K562 (cell line): ENCODE measurements around the gene IL17RC. TPM values are rescaled to one million over a fixed set of nuclear protein-coding genes. Genes with fewer than 3 reads are reported as not detected.

Experiments used
- ATAC-seq: fragments of 200-7000 bp; cut with Tn5 transposase; 3 replicates; pipeline ENCODE4 v1.9.1; 2020; ENCODE audit warnings: moderate library complexity
- BruUV-seq: library from RNA; stranded (reverse); fragments of 400-500 nt; replicated peaks from 2 replicates; lab custom pipeline; 2021; lab: Mats Ljungman, UMichigan
- CTCF ChIA-PET: fragments of 300-600 bp; formaldehyde crosslinking; extraction: SDS; loops from one replicate; lab custom pipeline; 2021; ENCODE audit warnings: low intra/inter-chr PET ratio; lab: Yijun Ruan, JAX
- POLR2A ChIA-PET: fragments of 300-600, 350-650 bp; sonication (Branson Sonifier 250); formaldehyde crosslinking; extraction: SDS; loops from one replicate; lab custom pipeline; 2021; ENCODE audit warnings: antibody characterized with exemption, inconsistent platforms; lab: Yijun Ruan, JAX
- DNase-seq, 4 experiments: peaks; one replicate each; pipeline versions ENCODE4 v3.0.0 to v3.0.0-alpha.2; 2011 to 2018; ENCODE audit warnings: low spot score in 3 of 4, mixed read lengths in 3 of 4; ENCODE audit errors: extremely low read depth in 1 of 4
- FAIRE-seq: peaks from 2 replicates; lab custom pipeline; 2011; peaks lifted over from hg19 to GRCh38; lab: Jason Lieb, UNC
- H2AFZ ChIP-seq: 2 replicates; pipeline ENCODE4 v1.6.0; 2011; ENCODE audit warnings: low read depth, low read length, control low read depth, inconsistent platforms
- H3K27ac ChIP-seq: fragments of 200-600 bp; 3 replicates; pipeline ENCODE4 v1.8.0; 2011; ENCODE audit warnings: low read depth, mild to moderate bottlenecking, control low read depth, inconsistent platforms, low read length, moderate library complexity, mixed read lengths; ENCODE audit errors: extremely low read depth
- H3K27me3 ChIP-seq, 2 experiments: fragments of 300-600 bp in 1 of 2; 2 replicates in 1 of 2; 3 replicates in 1 of 2; pipeline versions ENCODE4 v1.6.0 to v1.8.0; 2011; ENCODE audit warnings: inconsistent platforms in 2 of 2, low read length in 2 of 2, mild to moderate bottlenecking in 1 of 2, mixed read lengths in 1 of 2, moderate library complexity in 1 of 2; ENCODE audit not compliant: control insufficient read depth in 2 of 2, insufficient read depth in 2 of 2
- H3K36me3 ChIP-seq: fragments of 300-600 bp; 3 replicates; pipeline ENCODE4 v1.8.0; 2011; ENCODE audit warnings: mild to moderate bottlenecking, low read length, inconsistent platforms; ENCODE audit not compliant: control insufficient read depth, insufficient read depth
- H3K4me1 ChIP-seq, 2 experiments: fragments of 200-600 bp in 1 of 2; replicated peaks in 1 of 2; 2 replicates in 1 of 2; 3 replicates in 1 of 2; pipeline versions ENCODE4 v1.5.1 to v1.8.0; 2011; ENCODE audit warnings: inconsistent platforms in 2 of 2, low read length in 2 of 2, mild to moderate bottlenecking in 1 of 2, mixed read lengths in 1 of 2, moderate library complexity in 1 of 2; ENCODE audit not compliant: control insufficient read depth in 2 of 2, insufficient read depth in 2 of 2
- H3K4me2 ChIP-seq: 2 replicates; pipeline ENCODE4 v1.6.1; 2011; ENCODE audit warnings: low read length, control low read depth, inconsistent platforms, mixed read lengths; ENCODE audit not compliant: insufficient read depth
- H3K4me3 ChIP-seq: fragments of 200-600 bp; sonication (generic), shearing (Covaris generic); 2 replicates; pipeline ENCODE4 v1.5.1; 2016; ENCODE audit warnings: control low read depth, inconsistent platforms
- H3K79me2 ChIP-seq: fragments of 200-600 bp; 3 replicates; pipeline ENCODE4 v1.8.0; 2011; ENCODE audit warnings: low read length, inconsistent platforms; ENCODE audit not compliant: control insufficient read depth, insufficient read depth
- H3K9ac ChIP-seq, 2 experiments: 2 replicates each; pipeline versions ENCODE4 v1.6.0 to v1.6.1; 2011; ENCODE audit warnings: low read depth in 2 of 2, low read length in 2 of 2, control low read depth in 1 of 2, inconsistent platforms in 1 of 2, mild to moderate bottlenecking in 1 of 2, mixed read lengths in 1 of 2; ENCODE audit not compliant: insufficient read depth in 1 of 2
- H3K9me1 ChIP-seq: one replicate; pipeline ENCODE4 v1.6.0; 2011; ENCODE audit warnings: inconsistent platforms, mild to moderate bottlenecking, low read length, moderate library complexity; ENCODE audit not compliant: control insufficient read depth, insufficient read depth
- H3K9me3 ChIP-seq: replicated peaks from 2 replicates; pipeline ENCODE4 v1.5.1; 2011; ENCODE audit warnings: low read depth, low read length, inconsistent platforms; ENCODE audit not compliant: control insufficient read depth, insufficient read depth
- H4K20me1 ChIP-seq: replicated peaks from 2 replicates; pipeline ENCODE4 v1.6.1; 2011; ENCODE audit warnings: low read length, inconsistent platforms, mixed read lengths; ENCODE audit not compliant: control insufficient read depth, insufficient read depth
- CBX1 ChIP-seq: sonication (generic); IDR thresholded peaks from 2 replicates; pipeline ENCODE4 v1.6.1; 2016; ENCODE audit warnings: antibody characterized with exemption, low read depth, mild to moderate bottlenecking
- CREB1 ChIP-seq, 2 experiments: sonication (generic) in 1 of 2; formaldehyde crosslinking in 1 of 2; IDR thresholded peaks; 2 replicates each; pipeline versions ENCODE4 v1.6.1 to v1.8.0; 2012 to 2022; ENCODE audit warnings: inconsistent platforms in 1 of 2, mild to moderate bottlenecking in 1 of 2, missing genetic modification reagents in 1 of 2, moderate library complexity in 1 of 2
- E2F8 ChIP-seq: fragments of 450-650 bp; IDR thresholded peaks from 2 replicates; pipeline ENCODE4 v1.7.1; 2018; ENCODE audit warnings: mild to moderate bottlenecking, low read depth; ENCODE audit not compliant: partially characterized antibody
- EP300 ChIP-seq: IDR thresholded peaks from 2 replicates; pipeline ENCODE4 v1.6.1; 2012; ENCODE audit warnings: low read length, improper control_type of control experiment
- FOXP1 ChIP-seq: sonication (generic); formaldehyde crosslinking; IDR thresholded peaks from 2 replicates; pipeline ENCODE4 v1.8.0; 2022; ENCODE audit warnings: mild to moderate bottlenecking, missing genetic modification reagents
- GABPB1 ChIP-seq: sonication (generic); formaldehyde crosslinking; IDR thresholded peaks from 2 replicates; pipeline ENCODE4 v1.8.0; 2022; ENCODE audit warnings: mild to moderate bottlenecking, missing genetic modification reagents
- HDAC1 ChIP-seq, 2 experiments: fragments of 450-650 bp; IDR thresholded peaks; 2 replicates each; pipeline ENCODE4 v1.6.1; 2016 to 2017; ENCODE audit warnings: inconsistent platforms in 1 of 2, mild to moderate bottlenecking in 1 of 2, moderate library complexity in 1 of 2
- MAFG ChIP-seq: fragments of 450-650 bp; conservative IDR thresholded peaks from 2 replicates; pipeline ENCODE4 v1.6.1; 2016; ENCODE audit warnings: missing genetic modification characterization, missing compliant biosample characterization
- MAZ ChIP-seq, 2 experiments: fragments of 450-650 bp in 1 of 2; sonication (generic) in 1 of 2; formaldehyde crosslinking; IDR thresholded peaks in 1 of 2; conservative IDR thresholded peaks in 1 of 2; 2 replicates each; pipeline versions ENCODE4 v1.4.0 to v1.5.0; 2020; ENCODE audit warnings: mild to moderate bottlenecking in 1 of 2, missing genetic modification reagents in 1 of 2
- NEUROD1 ChIP-seq: fragments of 150-350 bp; IDR thresholded peaks from 2 replicates; pipeline ENCODE4 v1.6.1; 2014; ENCODE audit warnings: borderline replicate concordance, low read length, low read depth; ENCODE audit not compliant: partially characterized antibody
- NRF1 ChIP-seq, 2 experiments: fragments of 450-650 bp; IDR thresholded peaks in 1 of 2; conservative IDR thresholded peaks in 1 of 2; 2 replicates each; pipeline ENCODE4 v1.6.1; 2014; ENCODE audit warnings: mild to moderate bottlenecking in 2 of 2
- PHF8 ChIP-seq: fragments of 200-600 bp; sonication (generic); IDR thresholded peaks from 2 replicates; pipeline ENCODE4 v1.6.1; 2012; ENCODE audit warnings: mixed run types, mild to moderate bottlenecking, inconsistent platforms, low read length, moderate library complexity, borderline replicate concordance
- TEAD2 ChIP-seq: fragments of 450-650 bp; IDR thresholded peaks from 2 replicates; pipeline ENCODE4 v1.6.1; 2016; ENCODE audit warnings: missing genetic modification characterization, control low read depth, missing compliant biosample characterization
- TGIF2 ChIP-seq: sonication (generic); formaldehyde crosslinking; IDR thresholded peaks from 2 replicates; pipeline ENCODE4 v1.8.1; 2022; ENCODE audit warnings: mild to moderate bottlenecking, missing genetic modification reagents, moderate library complexity
- YBX1 ChIP-seq: fragments of 450-650 bp; IDR thresholded peaks from 2 replicates; pipeline ENCODE4 v1.7.1; 2016; ENCODE audit warnings: mild to moderate bottlenecking
- ZKSCAN1 ChIP-seq: fragments of 150-350 bp; IDR thresholded peaks from 2 replicates; pipeline ENCODE4 v1.6.1; 2016; ENCODE audit warnings: low read depth, low read length
- ZNF175 ChIP-seq: fragments of 200-800 bp; sonication (Bioruptor generic); IDR thresholded peaks from 2 replicates; pipeline ENCODE4 v1.6.1; 2016; ENCODE audit warnings: low read depth, mild to moderate bottlenecking, missing genetic modification characterization, missing compliant biosample characterization
- ZNF197 ChIP-seq: fragments of 200-800 bp; sonication (Bioruptor generic); IDR thresholded peaks from 2 replicates; pipeline ENCODE4 v1.6.1; 2016; ENCODE audit warnings: low read depth, missing genetic modification characterization, missing compliant biosample characterization
- WGBS: fragments of 100-300 bp; shearing (Covaris generic); methylation state at CpG from one replicate; pipeline ENCODE4 v1.1.6; 2016; ENCODE audit warnings: low coverage, mixed read lengths; ENCODE audit not compliant: insufficient coverage; ENCODE audit errors: missing lambda C conversion rate; 5-methylcytosine and 5-hydroxymethylcytosine counted together
- in situ Hi-C: fragments of 300-500 bp; cut with MboI; formaldehyde crosslinking; loops from 4 replicates; pipeline ENCODE4 v1.15.0; 2018; ENCODE audit warnings: inconsistent platforms, mixed read lengths
- intact Hi-C: fragments of 100-400 bp; cut with micrococcal nuclease; formaldehyde crosslinking; loops from 2 replicates; pipeline ENCODE4 v1.14.2; 2022
- polyA plus RNA-seq, 8 experiments: library from polyadenylated mRNA; depleted of rRNA in 4 of 8; stranded (reverse) in 5 of 8; unstranded in 3 of 8; fragments of >200 nt; fragmentation: Nextera tagmentation in 2 of 8; fragmentation: Illumina TruSeq in 1 of 8; extraction: Ambion mirVana in 2 of 8; extraction: Trizol in 1 of 8; gene quantifications; 2 replicates each; pipeline versions ENCODE4 v1.2.1 to v1.2.3, GENCODE V29; 2011 to 2014; ENCODE audit warnings: inconsistent platforms in 1 of 8, missing spikeins in 1 of 8
- total RNA-seq, 7 experiments: library from RNA; depleted of rRNA in 6 of 7; stranded (reverse); fragments of >200 nt in 6 of 7; fragmentation: Illumina TruSeq in 2 of 7; extraction: Trizol in 2 of 7; gene quantifications; 2 replicates each; pipeline versions ENCODE4 v1.2.1 to v1.2.3, GENCODE V29; 2011 to 2021; ENCODE audit warnings: low replicate concordance in 1 of 7

Gene IL17RC
- total and polyA plus RNA-seq, 9 of the 15 experiments (the other 6 are each of a cell fraction or from before 2014, with no cell fraction given), result 0.15 to 11.4 (median 7.1) TPM; not detected in 1

GRCh38 chr3:9897408-9898372 lies 19.2 kb upstream of the IL17RC start:
- ChIA-PET CTCF (no interaction called here), POLR2A (interaction anchor here (0.9 to 1.7 kb wide), 4 partner anchors 10 to 34 kb away, joined by 3 to 9 read pairs (median 4); no protein-coding TSS in a partner anchor)
- peak overlapping the region; percentile 46 for H3K4me2 ChIP-seq
- peaks cover 7% of the 10 kb centered on the region for H3K9me1 ChIP-seq
- WGBS, result 15% methylated on average over 4 of the region's 4 CpGs
- H3K27me3 ChIP-seq, result no peaks in the 10 kb centered on the region
- intact Hi-C loops, result no loop called here
- FAIRE-seq (peak; percentile 91), ATAC-seq (peak; percentile 84), DNase-seq (peak; percentile 49 to 90 (median 66))
- in situ Hi-C loops, result no loop called here
- no peaks in the 10 kb centered on the region for H3K9me3 ChIP-seq
- H3K79me2 ChIP-seq, result peaks cover 14% of the 10 kb centered on the region
- H3K4me1 ChIP-seq, result peaks cover 30 to 38% of the 10 kb centered on the region in 2 experiments
- no peaks in the 10 kb centered on the region for H4K20me1 ChIP-seq
- H3K9ac ChIP-seq, result peak overlapping the region in 1 of 2 experiments; percentile 40; a peak in 3 of 4 replicates
- no peak overlapping the region for H3K4me3 ChIP-seq
- peak overlapping the region; percentile 74 for H3K27ac ChIP-seq
- peaks cover 21% of the 10 kb centered on the region for H3K36me3 ChIP-seq
- H2AFZ ChIP-seq, result peak overlapping the region; percentile 87
- no TSS peak for BruUV-seq
- TF ChIP-seq YBX1 (no peak), PHF8 (peak; percentile 20; the same call in 1 of the 2 replicates), NRF1 (conservative IDR thresholded peaks at IDR 0.05 in 1 of 2, IDR thresholded peaks at IDR 0.05 in 1 of 2) (peak; percentile 90 to 91), EP300 (peak; percentile 42; the same call in 1 of the 2 replicates), CBX1 (0 out of 2 replicates have a peak, but pooled peaks have one; percentile 41), ZNF197 (no peak), ZKSCAN1 (peak; percentile 60; the same call in 1 of the 2 replicates), ZNF175 (0 out of 2 replicates have a peak, but pooled peaks have one; percentile 44), NEUROD1 (no peak), TGIF2 (CRISPR knock-in tag) (no peak), TEAD2 (tag) (0 out of 2 replicates have a peak, but pooled peaks have one; percentile 8), MAZ (CRISPR knock-in tag; conservative IDR thresholded peaks at IDR 0.05 in 1 of 2, IDR thresholded peaks at IDR 0.05 in 1 of 2) (peak in 1 of 2 experiments; percentile 62; a peak in 2 of 4 replicates), E2F8 (no peak), GABPB1 (CRISPR knock-in tag) (no peak), FOXP1 (CRISPR knock-in tag) (0 out of 2 replicates have a peak, but pooled peaks have one; percentile 39), MAFG (tag) (peak; percentile 37; the same call in 1 of the 2 replicates), CREB1 (IDR thresholded peaks at IDR 0.05) (no peak), CREB1 (CRISPR knock-in tag; IDR thresholded peaks at IDR 0.05) (0 out of 2 replicates have a peak, but pooled peaks have one; percentile 25), HDAC1 (IDR thresholded peaks at IDR 0.05) (peak in 1 of 2 experiments; percentile 17; a peak in 1 of 4 replicates)
